ENCODE results near the gene AGMO.

AGMO gene

GRCh38 chr7:15604166-15604565 lies 42.4 kb upstream of the AGMO start:
- TF ChIP-seq CTCF (IDR thresholded peaks at IDR 0.05), result no peak
- Histone ChIP-seq H3K27me3 (ENCODE audit: control insufficient read depth, insufficient read depth, low read length) (no peaks in the 10 kb centered on the region), H3K9ac (no peak overlapping the region), H3K27ac (no peak overlapping the region), H3K9me3 (ENCODE audit: control insufficient read depth, low read length) (no peaks in the 10 kb centered on the region), H3K4me1 (no peaks in the 10 kb centered on the region), H3K79me2 (no peaks in the 10 kb centered on the region), H3K36me3 (ENCODE audit: control insufficient read depth, insufficient read depth, low read length) (no peaks in the 10 kb centered on the region), H3K4me2 (ENCODE audit: low read length) (no peak overlapping the region), H2AFZ (no peak overlapping the region), H3K4me3 (ENCODE audit: low read depth, low read length) (no peak overlapping the region)

GRCh38 chr7:15603124-15603523 lies 41.3 kb upstream of the AGMO start:
- H3K4me3 ChIP-seq (ENCODE audit: low read depth, low read length), result no peak overlapping the region
- no peak overlapping the region for H2AFZ ChIP-seq
- H3K27ac ChIP-seq, result no peak overlapping the region
- no peak overlapping the region for H3K4me2 ChIP-seq (ENCODE audit: low read length)
- no peaks in the 10 kb centered on the region for H3K4me1 ChIP-seq
- H3K9me3 ChIP-seq (ENCODE audit: control insufficient read depth, low read length), result no peaks in the 10 kb centered on the region
- no peak overlapping the region for H3K9ac ChIP-seq
- H3K36me3 ChIP-seq (ENCODE audit: control insufficient read depth, insufficient read depth, low read length), result no peaks in the 10 kb centered on the region
- no peak for TF ChIP-seq CTCF (IDR thresholded peaks at IDR 0.05)
- no peaks in the 10 kb centered on the region for H3K79me2 ChIP-seq
- no peaks in the 10 kb centered on the region for H3K27me3 ChIP-seq (ENCODE audit: control insufficient read depth, insufficient read depth, low read length)

- H3K27me3 ChIP-seq (ENCODE audit: control insufficient read depth, insufficient read depth, low read length), result no peaks in the 10 kb centered on the region
- no peak overlapping the region for H3K27ac ChIP-seq
- no peaks in the 10 kb centered on the region for H3K9me3 ChIP-seq (ENCODE audit: control insufficient read depth, low read length)
- no peaks in the 10 kb centered on the region for H3K36me3 ChIP-seq (ENCODE audit: control insufficient read depth, insufficient read depth, low read length)
- no peaks in the 10 kb centered on the region for H3K4me1 ChIP-seq
- no peak overlapping the region for H3K4me3 ChIP-seq (ENCODE audit: low read depth, low read length)
- H2AFZ ChIP-seq, result no peak overlapping the region
- no peak overlapping the region for H3K9ac ChIP-seq
- H3K79me2 ChIP-seq, result no peaks in the 10 kb centered on the region
- H3K4me2 ChIP-seq (ENCODE audit: low read length), result no peak overlapping the region
- TF ChIP-seq CTCF (IDR thresholded peaks at IDR 0.05), result no peak
Measured at GRCh38 chr7:15602236-15602635, 40.4 kb upstream of the AGMO start.

GRCh38 chr7:15601175-15601574 lies 39.4 kb upstream of the AGMO start:
- Histone ChIP-seq H3K9ac (no peak overlapping the region), H2AFZ (no peak overlapping the region), H3K36me3 (ENCODE audit: control insufficient read depth, insufficient read depth, low read length) (no peaks in the 10 kb centered on the region), H3K27me3 (ENCODE audit: control insufficient read depth, insufficient read depth, low read length) (no peaks in the 10 kb centered on the region), H3K4me2 (ENCODE audit: low read length) (no peak overlapping the region), H3K27ac (no peak overlapping the region), H3K79me2 (no peaks in the 10 kb centered on the region), H3K4me1 (no peaks in the 10 kb centered on the region), H3K9me3 (ENCODE audit: control insufficient read depth, low read length) (no peaks in the 10 kb centered on the region), H3K4me3 (ENCODE audit: low read depth, low read length) (no peak overlapping the region)
- no peak for TF ChIP-seq CTCF (IDR thresholded peaks at IDR 0.05)

GRCh38 chr7:15600298-15600697 lies 38.5 kb upstream of the AGMO start:
- Histone ChIP-seq H3K9ac (no peak overlapping the region), H3K79me2 (no peaks in the 10 kb centered on the region), H3K27me3 (ENCODE audit: control insufficient read depth, insufficient read depth, low read length) (no peaks in the 10 kb centered on the region), H3K27ac (no peak overlapping the region), H3K4me2 (ENCODE audit: low read length) (no peak overlapping the region), H2AFZ (no peak overlapping the region), H3K36me3 (ENCODE audit: control insufficient read depth, insufficient read depth, low read length) (no peaks in the 10 kb centered on the region), H3K9me3 (ENCODE audit: control insufficient read depth, low read length) (no peaks in the 10 kb centered on the region), H3K4me1 (no peaks in the 10 kb centered on the region), H3K4me3 (ENCODE audit: low read depth, low read length) (no peak overlapping the region)
- no peak for TF ChIP-seq CTCF (IDR thresholded peaks at IDR 0.05)

Data from parathyroid adenoma (tissue), 2 donors.